SIG-M5 treated with dmso at 0.1 percent for 504 hours (cell line): ENCODE data around the gene GNAS.
A peak's percentile ranks its signal among the peaks of the same experiment; 100 is the strongest.

Experiments
- DNase-seq: peaks from one replicate; lab custom pipeline; 2025; ENCODE audit not compliant: unreplicated experiment; lab: John Stamatoyannopoulos, UW

The GNAS gene

DNA sequence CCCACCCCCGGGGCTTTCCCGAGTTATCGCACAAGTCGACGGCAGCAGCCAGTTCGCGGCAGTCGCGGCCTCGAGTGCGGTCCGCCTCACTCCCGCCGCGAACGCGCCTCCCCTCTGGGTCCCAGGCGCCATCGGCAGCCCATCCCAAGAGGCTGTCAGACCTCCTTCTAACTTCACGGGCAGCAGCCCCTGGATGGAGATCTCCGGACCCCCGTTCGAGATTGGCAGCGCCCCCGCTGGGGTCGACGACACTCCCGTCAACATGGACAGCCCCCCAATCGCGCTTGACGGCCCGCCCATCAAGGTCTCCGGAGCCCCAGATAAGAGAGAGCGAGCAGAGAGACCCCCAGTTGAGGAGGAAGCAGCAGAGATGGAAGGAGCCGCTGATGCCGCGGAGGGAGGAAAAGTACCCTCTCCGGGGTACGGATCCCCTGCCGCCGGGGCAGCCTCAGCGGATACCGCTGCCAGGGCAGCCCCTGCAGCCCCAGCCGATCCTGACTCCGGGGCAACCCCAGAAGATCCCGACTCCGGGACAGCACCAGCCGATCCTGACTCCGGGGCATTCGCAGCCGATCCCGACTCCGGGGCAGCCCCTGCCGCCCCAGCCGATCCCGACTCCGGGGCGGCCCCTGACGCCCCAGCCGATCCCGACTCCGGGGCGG is 1.6 kb downstream of the GNAS start:
- DNase-seq = no peak

DNA sequence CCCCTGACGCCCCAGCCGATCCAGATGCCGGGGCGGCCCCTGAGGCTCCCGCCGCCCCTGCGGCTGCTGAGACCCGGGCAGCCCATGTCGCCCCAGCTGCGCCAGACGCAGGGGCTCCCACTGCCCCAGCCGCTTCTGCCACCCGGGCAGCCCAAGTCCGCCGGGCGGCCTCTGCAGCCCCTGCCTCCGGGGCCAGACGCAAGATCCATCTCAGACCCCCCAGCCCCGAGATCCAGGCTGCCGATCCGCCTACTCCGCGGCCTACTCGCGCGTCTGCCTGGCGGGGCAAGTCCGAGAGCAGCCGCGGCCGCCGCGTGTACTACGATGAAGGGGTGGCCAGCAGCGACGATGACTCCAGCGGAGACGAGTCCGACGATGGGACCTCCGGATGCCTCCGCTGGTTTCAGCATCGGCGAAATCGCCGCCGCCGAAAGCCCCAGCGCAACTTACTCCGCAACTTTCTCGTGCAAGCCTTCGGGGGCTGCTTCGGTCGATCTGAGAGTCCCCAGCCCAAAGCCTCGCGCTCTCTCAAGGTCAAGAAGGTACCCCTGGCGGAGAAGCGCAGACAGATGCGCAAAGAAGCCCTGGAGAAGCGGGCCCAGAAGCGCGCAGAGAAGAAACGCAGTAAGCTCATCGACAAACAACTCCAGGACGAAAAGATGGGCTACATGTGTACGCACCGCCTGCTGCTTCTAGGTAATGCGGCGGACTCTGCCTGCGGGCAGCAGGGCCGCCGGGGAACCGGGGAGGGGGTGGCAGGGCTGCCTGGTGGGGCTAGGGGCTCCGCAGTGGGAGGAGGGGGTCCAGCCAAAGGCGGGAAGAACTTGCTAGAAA is 2.3 kb downstream of the GNAS start:
- no peak for DNase-seq

DNA sequence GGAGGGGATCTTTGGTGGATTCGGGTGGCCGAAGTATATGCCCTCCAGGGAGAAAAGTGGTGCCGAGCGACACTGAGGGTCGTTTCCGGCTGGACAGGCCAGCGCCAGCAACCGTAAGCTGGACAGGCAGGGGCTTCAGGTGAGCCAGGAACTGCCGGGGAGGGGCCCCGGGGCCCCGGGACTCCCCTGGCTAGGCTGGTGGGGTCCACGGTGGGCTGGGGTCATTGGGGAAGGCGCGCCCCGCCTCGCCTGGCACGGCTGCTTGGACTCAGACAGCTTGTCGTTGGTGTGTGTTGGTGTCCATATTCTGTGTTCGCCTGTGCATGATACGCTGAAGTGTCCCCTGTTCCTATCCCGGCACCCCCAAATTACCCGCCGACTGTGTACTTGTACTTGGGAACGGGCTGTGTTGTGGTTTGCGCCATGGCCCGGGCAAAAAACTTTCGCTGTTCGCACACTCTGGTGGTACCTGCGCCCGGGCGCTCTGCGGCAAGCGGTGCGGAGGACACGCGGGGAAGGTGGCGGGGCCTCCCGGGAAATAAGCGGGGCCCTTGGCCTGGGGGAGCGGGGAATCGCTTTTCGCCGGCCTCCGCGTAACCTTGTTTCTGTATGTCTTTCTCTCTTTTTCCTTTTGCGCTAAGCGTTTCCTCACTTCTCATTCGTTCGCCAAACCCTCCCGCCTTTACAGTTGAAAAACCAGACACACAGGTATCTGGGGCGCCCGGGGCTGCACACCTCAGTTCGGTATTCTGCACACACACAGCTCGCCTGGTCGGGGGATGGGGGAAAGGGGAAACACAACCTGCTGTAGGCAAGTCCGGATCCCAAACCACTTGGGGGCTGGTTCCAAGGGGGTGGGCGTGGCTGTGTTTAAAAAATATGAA is 3.2 kb downstream of the GNAS start:
- DNase-seq = peak; percentile 74

DNA sequence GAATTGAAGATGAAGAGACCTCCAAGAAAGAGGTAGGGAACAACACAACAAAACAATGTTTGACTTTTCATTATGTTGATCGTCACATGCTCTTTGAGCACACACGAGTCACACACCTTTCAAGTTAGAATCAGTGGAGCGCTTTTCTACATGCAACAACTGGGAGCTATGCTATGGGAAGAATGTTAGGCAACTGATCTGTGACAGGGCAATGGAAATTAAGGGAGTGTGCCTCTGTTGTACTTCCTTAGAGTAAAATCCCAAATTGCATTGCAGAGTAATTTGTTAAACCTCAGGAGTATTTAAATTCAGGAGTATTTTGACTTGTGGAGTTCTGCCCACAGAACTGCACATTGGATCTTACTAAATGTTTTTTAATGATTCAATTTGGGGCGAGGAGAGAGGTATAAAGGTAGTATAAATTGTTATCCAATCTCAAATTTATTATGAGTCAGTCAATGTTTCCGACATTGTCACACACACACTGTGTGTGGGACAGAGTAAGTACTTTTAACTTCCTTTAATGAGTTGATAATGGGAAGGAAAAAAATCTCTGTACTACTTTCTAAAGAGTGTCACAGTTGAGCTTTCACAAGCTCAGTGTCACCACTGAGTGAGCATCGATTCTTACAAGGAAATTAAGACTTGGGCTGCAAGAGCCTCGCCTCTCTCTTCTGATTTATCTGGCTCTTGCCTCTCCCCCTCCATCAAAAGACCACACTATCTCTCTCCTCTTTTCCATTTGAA is 10.7 kb downstream of the GNAS start:
- DNase-seq = no peak

DNA sequence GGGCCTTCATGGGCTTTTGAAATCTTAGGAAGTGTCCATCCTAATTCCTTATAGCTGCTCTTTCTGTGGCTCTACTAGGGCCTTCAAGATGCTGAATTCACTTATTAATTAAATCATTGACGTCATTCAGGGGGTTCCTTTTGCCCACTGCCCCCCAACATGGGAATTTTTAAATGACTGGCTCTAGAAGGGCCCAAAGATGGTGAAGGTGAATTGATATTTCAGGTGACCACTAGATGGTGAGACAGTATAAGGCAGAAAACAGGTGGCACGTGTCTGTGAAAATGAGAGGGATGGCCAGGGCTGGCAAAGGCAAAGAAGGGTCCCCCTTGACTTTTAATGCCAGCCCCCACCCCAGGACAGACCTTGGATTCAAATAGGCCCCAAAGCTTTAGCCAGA is 11.8 kb downstream of the GNAS start:
- peak; percentile 16 for DNase-seq

DNA sequence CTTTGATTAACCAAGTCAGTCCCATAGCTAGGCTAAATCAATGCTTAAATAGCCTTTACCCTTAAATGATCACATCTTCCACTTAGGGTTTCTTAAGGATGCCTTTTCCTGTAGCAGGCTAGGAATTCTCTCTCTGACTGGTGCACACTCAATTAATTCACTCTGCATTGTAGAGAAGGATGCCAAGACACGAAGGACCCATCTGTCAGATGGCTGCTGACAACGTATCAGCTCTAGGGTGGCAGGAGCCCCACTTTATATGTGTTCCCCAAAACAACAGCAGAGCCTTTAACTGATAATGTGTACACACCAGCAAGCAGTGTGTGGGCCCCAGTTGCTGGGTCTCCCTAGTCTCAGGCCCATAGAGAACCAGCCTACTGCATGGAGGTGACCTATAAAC is 13.3 kb downstream of the GNAS start:
- DNase-seq = no peak

DNA sequence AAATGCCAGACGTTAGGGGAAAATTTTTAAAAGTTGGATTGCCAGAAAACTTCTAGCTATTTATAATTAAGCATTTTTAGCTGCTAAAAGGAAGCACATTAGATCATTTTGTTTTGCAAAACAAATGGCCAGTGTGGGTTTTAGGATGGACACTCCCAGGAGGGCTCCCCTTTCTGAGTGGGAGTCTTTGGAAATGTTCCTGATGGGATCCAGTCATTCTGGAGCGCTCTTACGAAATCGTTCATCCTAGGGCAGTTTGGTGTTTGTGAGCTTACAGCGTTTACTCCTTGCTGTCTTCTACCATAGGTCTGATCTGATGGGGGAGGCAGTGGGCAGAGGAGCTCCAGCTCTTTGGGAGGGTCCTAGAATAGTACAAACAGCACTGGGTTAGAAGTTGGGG is 14.7 kb downstream of the GNAS start:
- no peak for DNase-seq

DNA sequence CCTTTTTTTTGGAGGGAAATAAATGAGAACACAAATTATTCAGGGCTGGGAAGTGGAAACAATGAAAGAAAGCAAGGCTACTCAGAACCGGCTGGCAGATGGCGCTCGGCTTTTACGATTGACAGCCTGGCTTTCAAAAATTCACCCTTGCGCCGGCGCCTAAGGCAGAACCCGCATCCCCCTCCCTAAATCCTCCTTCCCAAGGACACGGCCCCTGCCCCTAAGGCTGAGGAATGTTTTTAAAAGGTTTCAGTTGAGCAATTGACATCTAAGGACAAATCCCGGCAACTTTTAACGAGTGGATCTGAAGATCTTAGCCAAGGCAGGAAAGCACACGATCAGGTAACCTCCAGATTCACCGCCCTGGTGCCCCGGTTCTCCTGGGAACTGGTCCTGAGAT is 16.3 kb downstream of the GNAS start:
- no peak for DNase-seq

DNA sequence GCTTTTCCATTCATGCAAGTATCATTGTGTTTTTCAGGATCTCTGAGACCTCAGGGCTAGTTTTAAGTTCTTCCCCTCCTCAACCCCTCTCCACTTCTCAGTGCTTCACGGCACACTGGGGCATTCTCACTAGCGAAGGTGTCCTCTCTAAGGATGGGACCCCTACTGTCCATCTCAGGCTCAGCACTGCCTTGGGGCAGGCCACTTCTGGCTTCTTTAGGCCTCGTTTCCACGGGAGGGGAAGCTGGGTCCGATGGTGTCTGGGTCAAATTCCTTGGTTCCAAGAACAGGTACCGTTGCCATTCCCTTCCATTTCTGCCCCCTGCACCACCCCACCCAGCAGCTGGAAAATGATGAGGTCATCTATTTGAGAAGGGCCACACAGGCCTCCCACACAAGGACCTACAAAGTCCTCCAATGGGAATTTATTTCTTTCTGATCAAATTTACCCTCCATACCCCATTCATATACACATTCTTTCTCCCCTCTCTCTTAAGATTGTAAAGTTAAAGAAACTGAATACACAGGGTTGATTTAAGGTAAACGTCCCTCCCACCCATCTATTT is 17.2 kb downstream of the GNAS start:
- DNase-seq = no peak

DNA sequence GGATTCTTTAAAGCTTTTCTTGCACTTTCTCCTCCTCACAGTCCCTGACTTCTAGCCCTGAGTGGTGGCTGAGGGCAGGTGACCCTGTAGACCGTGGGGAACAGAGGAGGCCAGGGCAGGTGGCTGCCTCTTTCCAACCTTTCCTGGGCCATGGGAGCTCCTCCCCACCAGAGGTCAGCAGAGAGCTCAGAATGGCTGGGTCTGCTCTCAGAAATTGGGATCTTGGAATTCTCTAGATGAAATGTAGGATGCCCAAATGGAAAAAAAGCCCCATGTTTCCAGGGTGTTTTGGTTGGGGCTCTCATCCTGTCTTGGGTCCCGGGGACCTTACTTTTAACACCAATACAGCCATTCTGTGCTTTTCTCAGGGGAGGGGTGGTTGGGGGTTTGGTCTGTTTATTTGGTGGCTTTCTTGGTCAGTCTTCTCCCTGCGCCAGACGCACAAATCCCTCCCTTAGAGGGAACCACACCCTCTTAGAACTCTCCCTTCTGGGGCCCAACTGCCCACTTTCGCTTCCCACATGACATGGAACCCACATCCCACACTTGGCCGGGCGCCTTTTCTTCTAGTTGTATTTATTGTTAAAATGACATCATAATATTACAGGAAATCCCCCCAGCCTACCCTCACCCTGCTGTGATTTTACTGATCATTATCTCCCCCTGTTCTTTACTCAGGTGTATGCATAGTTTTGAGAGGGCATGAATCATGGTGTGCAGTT is 17.9 kb downstream of the GNAS start:
- DNase-seq = peak; percentile 55

DNA sequence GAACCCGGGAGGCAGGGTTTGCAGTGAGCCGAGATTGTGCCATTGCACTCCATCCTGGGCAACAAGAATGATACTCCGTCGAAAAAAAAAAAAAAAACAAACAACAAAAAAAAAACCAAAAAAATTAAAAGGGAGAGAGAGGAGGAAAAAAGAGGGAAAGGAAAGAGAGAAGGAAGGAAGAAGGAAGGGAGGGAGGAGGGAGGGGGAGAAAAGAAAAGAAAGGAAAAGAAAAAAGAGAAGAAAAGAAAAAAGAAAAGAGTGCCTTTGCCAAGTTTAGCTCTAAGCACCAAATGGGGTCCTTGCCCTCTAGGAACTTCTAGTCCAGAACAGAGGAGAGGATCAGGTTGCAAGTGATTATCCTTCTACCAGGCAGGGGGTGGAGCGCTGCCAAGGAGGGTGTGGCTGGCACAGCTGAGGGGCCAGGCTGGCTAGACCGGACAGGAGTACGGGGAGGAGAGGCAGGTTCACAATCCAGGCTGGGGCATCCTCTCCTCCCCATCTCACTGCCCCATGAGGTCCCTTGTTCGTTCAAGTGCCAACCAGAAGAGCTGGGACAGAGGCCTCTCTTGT is 19.1 kb downstream of the GNAS start:
- DNase-seq = no peak

DNA sequence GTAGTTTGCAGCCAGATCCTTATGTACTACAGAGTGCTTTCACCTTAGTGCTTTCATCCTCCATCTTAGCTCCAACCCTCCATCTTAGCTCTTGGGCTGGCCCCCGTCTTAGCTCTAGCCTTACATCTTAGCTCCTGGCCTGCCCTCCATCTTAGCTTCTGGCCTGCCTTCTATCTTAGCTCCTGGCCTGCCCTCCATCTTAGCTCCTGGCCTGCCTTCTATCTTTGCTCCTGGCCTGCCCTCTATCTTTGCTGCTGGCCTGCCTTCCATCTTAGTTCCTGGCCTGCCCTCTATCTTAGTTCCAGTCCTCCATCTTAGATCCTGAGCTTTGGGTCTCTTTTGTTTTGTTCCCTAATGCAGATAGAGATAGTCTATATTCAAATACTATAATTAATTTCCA is 22.0 kb downstream of the GNAS start:
- DNase-seq = no peak

DNA sequence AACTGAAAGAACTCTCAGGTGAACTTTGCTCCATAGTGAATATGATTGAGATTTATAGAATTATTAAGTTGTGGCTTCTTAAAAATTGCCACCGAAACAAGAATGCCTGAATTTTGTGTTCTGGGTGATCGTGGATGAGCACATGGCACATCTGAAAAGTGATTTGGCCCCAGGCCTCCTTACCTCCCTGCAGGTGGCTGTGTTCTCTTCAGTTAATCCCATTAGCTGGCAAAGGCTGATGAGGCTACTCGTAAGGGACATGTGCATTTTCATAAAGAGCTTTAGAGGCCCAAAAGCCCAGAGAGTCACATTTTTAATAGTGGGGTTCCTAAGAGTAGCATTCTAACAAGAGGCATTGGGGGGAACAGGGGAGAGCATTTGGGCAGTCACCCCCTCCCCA is 22.6 kb downstream of the GNAS start:
- DNase-seq = no peak

DNA sequence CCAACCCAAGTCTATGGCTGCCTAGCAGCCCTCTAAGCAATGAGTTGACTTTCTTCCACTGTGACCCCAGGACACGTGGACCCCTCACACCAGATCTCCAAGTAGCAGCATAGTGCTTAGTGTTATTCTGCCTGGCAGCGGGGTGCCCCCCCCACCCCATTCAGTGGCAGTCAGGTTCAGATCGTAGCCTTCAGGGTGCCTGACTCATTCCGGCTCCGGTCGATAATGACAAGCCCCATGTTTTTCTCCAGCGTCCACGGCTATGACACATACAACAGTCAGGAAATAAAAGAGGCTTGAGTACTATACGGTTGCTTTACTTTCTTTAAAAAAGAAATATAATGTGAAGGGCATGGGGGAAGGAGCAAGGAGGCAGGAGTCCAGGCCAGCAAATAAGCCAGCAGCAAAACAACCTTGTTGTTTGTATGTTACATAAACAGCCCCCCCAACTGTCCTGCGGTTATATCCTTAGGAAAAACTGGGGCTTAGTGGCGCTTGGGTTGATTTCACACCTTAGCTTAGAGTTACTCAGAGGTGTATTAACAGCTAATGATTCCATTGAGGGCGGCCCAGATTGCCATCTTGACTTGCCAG is 23.1 kb downstream of the GNAS start:
- DNase-seq = no peak

DNA sequence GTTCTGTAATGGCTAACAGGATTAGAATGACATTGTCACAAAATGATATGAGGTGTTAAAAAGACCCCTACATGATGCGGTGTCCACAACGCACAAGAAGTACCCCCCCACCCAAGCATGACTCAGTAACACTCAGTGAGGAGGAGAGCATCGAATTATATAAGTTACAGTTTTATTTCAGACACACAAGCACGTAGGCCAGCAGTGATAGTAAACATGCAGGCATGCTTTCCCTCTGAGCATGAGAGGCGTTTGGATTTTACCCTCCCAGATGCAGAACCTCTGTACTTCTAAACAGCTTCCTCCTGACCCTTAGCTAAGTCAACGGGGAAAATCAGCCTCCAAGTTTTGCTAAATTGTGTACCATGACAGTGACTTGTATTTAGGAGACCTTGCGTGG is 23.9 kb downstream of the GNAS start:
- no peak for DNase-seq

DNA sequence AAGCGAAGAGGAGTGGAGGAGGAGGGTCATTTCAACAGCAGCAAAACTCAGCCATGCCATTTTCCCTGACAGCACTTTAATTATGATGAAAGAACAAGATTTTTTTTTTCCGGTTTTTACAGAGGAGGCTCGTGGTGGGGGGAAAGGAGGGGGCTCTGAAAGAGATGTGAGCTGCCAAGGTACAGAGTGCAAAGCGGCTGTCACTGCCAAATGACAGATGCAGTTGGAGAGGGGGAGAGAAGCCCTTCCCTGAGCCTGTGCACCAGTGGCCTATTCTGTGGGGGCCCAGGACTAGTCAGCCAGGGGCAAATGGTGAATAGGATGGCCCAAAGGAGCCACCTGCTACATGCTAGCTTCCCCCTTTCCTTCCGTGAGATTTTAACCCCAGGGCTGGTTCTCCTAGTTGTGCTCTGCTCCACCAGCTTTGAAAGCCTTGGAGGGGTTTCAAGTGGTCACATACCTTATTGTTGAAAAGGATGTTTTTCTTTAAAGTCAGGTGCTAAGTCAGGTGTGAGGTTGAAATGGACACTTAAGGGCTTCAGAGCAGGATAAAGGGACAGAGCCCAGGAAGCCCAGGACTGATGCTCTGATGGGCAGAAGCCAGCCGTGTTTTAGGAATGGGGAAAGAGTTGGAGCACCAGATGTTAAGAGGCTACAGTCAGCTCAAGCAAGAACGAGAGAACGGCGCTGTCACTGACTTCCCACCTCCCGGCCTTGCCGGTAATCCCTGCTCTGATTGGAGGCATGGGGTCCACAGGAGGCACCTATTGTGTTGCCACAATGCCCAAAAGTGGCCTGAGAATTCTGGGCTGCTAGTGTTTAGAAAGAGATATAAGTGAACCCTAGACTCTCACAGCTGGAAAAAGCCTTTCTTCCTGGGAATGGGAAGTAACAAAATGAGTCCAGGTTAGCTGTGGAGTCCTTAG is 24.8 kb downstream of the GNAS start:
- DNase-seq = no peak

DNA sequence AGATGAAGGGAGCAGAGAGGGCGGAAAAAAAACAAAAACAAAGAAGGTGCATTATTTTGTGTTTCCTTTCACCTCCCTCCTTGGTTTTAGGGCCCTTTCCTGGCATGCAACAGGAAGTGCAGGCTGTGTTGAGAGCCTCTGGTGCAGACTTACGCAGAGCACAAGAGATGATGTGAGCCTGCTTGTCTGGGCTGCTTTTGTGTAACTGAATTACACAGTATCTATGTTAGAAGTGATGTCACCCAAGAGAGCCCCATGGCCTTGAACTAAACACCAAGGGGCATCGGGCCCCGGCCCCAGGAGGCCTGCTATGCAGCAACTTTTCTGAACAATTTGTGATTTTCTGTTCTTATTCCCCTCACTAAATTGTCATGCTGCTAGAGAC is 25.5 kb downstream of the GNAS start:
- no peak for DNase-seq

DNA sequence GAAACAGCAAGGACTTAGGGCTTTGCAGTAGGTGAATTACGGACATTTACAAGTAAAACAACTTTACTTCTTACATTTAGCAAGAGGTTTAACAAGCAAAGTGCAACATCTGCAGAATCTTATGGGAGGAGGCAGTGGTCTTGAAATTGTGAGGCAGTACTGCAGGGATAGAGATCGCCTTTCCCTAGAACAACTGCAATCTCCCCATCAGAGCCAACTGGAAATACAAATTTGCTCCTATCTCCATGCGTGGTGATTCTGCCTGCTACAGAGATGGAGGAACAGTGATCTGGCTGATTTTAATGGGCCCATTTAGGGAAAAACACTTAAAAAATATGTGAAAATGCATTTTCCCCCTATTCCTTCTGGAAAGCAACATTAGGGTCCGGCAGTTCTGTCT is 25.9 kb downstream of the GNAS start:
- no peak for DNase-seq
